Neural crest cell (in vitro differentiated cells): ENCODE data around the gene HIPK3. TPM values are rescaled to one million over a fixed set of nuclear protein-coding genes. Genes with fewer than 3 reads are reported as not detected.

Experiments
- DNase-seq: peaks from one replicate; pipeline ENCODE4 v3.0.0; 2021; ENCODE audit warnings: low read depth, mixed read lengths, low spot score
- H3K27ac Mint-ChIP-seq: one replicate; pipeline ENCODE4 v1.8.0; 2021; ENCODE audit warnings: mild to moderate bottlenecking, mixed read lengths; ENCODE audit not compliant: unreplicated experiment
- H3K27me3 Mint-ChIP-seq: 2 replicates; pipeline ENCODE4 v1.8.0; 2021; ENCODE audit warnings: low read depth, mild to moderate bottlenecking, mixed read lengths
- H3K36me3 Mint-ChIP-seq: 2 replicates; pipeline ENCODE4 v1.8.0; 2021; ENCODE audit warnings: low read depth, mild to moderate bottlenecking, mixed read lengths
- H3K4me1 Mint-ChIP-seq: 2 replicates; pipeline ENCODE4 v1.8.0; 2021; ENCODE audit warnings: mixed read lengths
- H3K4me3 Mint-ChIP-seq: one replicate; pipeline ENCODE4 v1.8.0; 2021; ENCODE audit warnings: mild to moderate bottlenecking, mixed read lengths
- H3K9me3 Mint-ChIP-seq: 2 replicates; pipeline ENCODE4 v1.8.0; 2021; ENCODE audit warnings: mixed read lengths
- total RNA-seq: library from RNA; stranded (reverse); gene quantifications from 2 replicates; pipeline ENCODE4 v1.2.1, GENCODE V29; 2021
- TF ChIP-seq, protein P1 (sequence below): fragments of 200-600 bp; sonication (generic); conservative IDR thresholded peaks from 2 replicates; pipeline ENCODE4 v1.5.0; 2021; ENCODE audit warnings: antibody characterized with exemption, mild to moderate bottlenecking

The HIPK3 gene
- total RNA-seq, 1 donor from 2014 or later, result 33.8 TPM

GRCh38 chr11:33375688-33376311 is 118.6 kb downstream of the HIPK3 start, which contains the start of gene KIAA1549L:
TSS of gene KIAA1549L (plus strand) at chr11:33376108.
- H3K27ac Mint-ChIP-seq, result peak within 1 kb of the TSS; percentile 8
- H3K4me3 Mint-ChIP-seq, result peak within 1 kb of the TSS; percentile 88
- H3K27me3 Mint-ChIP-seq, result peaks cover 55% of the 10 kb centered on the region
- H3K4me1 Mint-ChIP-seq, result peaks cover 23% of the 10 kb centered on the region
- H3K9me3 Mint-ChIP-seq, result no peaks in the 10 kb centered on the region
- peak; percentile 45 for DNase-seq
- no peaks in the 10 kb centered on the region for H3K36me3 Mint-ChIP-seq
- TF ChIP-seq, protein P1, sequence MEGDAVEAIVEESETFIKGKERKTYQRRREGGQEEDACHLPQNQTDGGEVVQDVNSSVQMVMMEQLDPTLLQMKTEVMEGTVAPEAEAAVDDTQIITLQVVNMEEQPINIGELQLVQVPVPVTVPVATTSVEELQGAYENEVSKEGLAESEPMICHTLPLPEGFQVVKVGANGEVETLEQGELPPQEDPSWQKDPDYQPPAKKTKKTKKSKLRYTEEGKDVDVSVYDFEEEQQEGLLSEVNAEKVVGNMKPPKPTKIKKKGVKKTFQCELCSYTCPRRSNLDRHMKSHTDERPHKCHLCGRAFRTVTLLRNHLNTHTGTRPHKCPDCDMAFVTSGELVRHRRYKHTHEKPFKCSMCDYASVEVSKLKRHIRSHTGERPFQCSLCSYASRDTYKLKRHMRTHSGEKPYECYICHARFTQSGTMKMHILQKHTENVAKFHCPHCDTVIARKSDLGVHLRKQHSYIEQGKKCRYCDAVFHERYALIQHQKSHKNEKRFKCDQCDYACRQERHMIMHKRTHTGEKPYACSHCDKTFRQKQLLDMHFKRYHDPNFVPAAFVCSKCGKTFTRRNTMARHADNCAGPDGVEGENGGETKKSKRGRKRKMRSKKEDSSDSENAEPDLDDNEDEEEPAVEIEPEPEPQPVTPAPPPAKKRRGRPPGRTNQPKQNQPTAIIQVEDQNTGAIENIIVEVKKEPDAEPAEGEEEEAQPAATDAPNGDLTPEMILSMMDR, result no peak

GRCh38 chr11:33376331-33377310 is 119.4 kb downstream of the HIPK3 start:
- Mint-ChIP-seq H3K27ac (no peak overlapping the region), H3K27me3 (peaks cover 55% of the 10 kb centered on the region), H3K4me3 (peak overlapping the region; percentile 84), H3K4me1 (peaks cover 23% of the 10 kb centered on the region), H3K36me3 (no peaks in the 10 kb centered on the region), H3K9me3 (no peaks in the 10 kb centered on the region)
- peak; percentile 25 for DNase-seq
- TF ChIP-seq, protein P1, result no peak

GRCh38 chr11:33377412-33378370 is 120.5 kb downstream of the HIPK3 start:
- H3K4me3 Mint-ChIP-seq, result peak overlapping the region; percentile 84
- TF ChIP-seq, protein P1, result no peak
- H3K36me3 Mint-ChIP-seq, result no peaks in the 10 kb centered on the region
- H3K9me3 Mint-ChIP-seq, result no peaks in the 10 kb centered on the region
- peaks cover 23% of the 10 kb centered on the region for H3K4me1 Mint-ChIP-seq
- DNase-seq, result no peak
- peaks cover 49% of the 10 kb centered on the region for H3K27me3 Mint-ChIP-seq
- H3K27ac Mint-ChIP-seq, result no peak overlapping the region

DNA sequence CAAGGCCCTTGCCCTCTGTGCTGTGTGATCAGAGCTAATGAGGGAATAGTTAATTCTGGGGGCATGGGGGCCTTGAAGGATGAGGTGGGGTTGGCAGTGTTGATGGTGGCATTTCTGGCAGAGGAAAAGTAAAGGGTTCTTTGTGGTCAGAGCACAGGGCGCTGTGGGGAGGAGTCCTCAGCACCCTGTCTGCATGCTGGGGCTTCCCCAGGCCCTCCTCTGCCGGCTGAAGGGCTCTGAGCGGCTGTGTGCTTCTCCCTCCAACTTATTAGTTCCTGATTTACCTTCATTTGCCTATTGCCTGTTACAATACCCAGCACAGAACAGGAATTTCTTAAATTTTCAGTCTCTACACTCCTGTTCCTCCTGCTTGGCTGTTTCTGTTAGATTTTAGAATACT is 122.8 kb downstream of the HIPK3 start:
- H3K27ac Mint-ChIP-seq, result no peak overlapping the region
- TF ChIP-seq, protein P1, result no peak
- H3K4me3 Mint-ChIP-seq, result no peak overlapping the region
- H3K9me3 Mint-ChIP-seq, result no peaks in the 10 kb centered on the region
- peaks cover 36% of the 10 kb centered on the region for H3K27me3 Mint-ChIP-seq
- H3K36me3 Mint-ChIP-seq, result no peaks in the 10 kb centered on the region
- H3K4me1 Mint-ChIP-seq, result peaks cover 21% of the 10 kb centered on the region
- no peak for DNase-seq
